Stimulated activated CD8-positive, alpha-beta memory T cell treated with anti-CD3 and anti-CD28 coated beads, Interleukin-4, amount 100 ng/mL, for 4 hours (primary cell): ENCODE measurements around the gene SLC17A5.
"Not testable (repeated sequence)": the region's sequence is repeated elsewhere in the genome, so short reads cannot be mapped to it uniquely, and the experiment has no call there.

ENCODE experiments used
- DNase-seq, 2 donors: peaks; one replicate each; pipeline ENCODE4 v3.0.0-alpha.2; 2020; ENCODE audit warnings: low read depth in 2 of 2, low spot score in 1 of 2

Gene SLC17A5, protein sequence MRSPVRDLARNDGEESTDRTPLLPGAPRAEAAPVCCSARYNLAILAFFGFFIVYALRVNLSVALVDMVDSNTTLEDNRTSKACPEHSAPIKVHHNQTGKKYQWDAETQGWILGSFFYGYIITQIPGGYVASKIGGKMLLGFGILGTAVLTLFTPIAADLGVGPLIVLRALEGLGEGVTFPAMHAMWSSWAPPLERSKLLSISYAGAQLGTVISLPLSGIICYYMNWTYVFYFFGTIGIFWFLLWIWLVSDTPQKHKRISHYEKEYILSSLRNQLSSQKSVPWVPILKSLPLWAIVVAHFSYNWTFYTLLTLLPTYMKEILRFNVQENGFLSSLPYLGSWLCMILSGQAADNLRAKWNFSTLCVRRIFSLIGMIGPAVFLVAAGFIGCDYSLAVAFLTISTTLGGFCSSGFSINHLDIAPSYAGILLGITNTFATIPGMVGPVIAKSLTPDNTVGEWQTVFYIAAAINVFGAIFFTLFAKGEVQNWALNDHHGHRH

DNA sequence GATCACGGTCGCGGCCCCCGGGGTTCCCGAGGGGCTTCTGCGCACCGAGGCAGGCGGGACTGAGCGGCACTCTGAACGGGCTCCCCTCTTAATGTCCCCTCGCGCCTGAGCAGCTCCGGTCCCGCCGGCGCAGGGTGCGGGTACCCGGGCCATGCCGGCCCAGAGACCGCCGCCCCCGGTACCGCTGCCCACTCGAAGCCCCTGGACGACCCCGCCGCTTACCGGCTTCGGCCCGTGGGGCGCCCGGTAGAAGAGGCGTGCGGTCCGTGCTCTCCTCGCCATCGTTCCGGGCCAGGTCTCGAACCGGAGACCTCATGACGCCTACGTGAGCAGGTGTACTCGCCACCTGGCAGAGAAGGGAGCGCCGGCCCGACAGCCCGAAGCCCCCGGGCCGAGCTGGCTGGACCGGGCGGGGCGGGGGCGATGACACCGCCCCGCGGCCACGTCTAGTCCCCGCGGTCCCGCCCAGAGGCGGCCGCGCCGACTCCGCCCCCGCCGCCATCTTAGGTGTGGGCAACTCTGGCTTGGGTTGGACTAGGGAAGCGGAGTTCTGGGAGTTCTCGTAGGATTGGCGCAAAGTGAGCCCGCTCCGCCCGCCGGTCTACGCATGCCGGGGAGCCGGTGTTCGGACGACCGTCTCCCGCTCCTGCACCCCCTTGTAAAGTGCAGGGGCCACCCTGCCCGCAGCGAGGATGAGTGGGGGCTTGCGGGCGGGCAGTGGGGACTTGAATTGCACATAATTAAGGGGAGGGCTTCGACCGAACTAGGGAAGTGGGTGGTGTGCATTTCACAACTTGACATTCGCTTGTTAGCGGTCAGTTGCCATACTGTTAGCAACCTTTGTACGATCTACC, at the start of gene SLC17A5:
Gene SLC17A5 (minus strand): TSS at position 422 of the 854 bp plus-strand sequence. CDS start 106 bp downstream, at position 316.
- DNase-seq: peak; percentile 70 to 78

DNA sequence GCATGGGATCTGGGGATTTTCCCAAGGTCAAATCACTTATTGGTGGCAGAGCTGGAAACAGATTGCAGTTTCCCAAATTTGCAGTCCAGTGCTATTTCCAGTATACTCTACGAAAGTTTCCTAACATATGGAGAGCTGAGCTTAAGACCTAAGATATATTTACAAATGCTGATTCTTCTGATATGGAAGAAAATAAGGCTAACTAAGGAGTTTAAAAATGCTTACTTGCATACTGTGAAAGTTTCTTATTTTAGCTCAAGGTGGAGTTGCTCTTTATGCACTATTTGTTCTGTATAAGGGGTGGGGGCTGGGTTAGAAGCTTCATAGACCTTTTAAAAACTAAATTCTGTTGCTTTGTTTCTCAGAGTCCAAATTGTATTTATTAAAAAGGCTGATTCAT, 49.7 kb upstream of the SLC17A5 start:
- DNase-seq: no peak

DNA sequence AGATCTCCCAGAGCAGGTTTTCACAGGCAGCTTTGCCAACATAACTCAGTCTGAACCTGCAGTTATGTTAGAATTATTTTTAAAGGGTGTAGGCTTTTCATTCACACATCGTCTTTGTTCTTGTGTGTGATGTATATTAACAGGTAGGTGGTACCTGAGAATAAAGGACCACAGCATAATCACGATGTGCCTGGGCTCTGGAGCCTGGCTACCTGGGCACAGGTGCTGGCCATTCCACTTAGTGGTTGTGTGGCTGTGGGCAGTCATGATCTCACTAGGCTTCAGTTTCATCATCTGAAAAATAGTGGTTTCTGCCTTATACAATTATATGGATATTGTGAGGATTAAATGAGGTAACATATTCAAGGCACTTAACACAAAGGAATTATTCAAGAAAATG, 48.7 kb upstream of the SLC17A5 start:
- no peak for DNase-seq

DNA sequence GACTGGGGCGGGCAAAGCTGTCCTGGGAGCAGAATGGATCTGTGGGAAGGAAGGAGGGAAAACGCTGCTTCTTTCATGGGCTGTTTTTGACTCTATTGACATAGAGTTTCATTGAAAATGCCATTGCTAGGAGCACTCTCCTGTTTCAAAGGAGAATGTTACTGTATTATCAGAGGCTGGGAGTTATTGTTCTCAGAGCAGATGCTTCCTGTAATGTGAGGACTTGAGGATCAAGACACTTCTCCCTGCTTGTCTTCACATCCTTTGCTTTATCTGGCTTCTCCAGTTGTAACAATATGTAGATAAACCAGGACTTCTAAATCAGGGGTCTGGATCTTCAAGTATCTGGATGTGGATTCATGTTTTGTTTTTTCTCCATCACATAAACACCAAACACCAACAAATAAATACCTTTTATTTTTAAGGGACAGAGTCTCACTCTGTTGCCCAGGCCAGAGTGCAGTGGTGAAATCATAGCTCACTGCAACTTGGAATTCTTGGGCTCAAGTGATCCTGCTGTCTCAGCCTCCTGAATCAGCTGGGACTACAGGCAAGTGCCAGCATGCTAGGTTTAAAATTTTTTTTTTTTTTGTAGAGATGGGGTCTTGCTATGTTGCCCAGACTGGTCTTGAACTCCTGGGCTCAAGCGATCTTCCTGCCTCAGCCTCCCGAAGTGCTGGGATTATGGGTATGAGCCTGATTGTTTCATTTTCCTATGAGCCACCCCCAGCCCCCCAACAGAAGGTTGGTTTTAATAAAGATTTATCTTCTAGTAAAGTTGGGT, 46.1 kb upstream of the SLC17A5 start:
- no peak for DNase-seq

DNA sequence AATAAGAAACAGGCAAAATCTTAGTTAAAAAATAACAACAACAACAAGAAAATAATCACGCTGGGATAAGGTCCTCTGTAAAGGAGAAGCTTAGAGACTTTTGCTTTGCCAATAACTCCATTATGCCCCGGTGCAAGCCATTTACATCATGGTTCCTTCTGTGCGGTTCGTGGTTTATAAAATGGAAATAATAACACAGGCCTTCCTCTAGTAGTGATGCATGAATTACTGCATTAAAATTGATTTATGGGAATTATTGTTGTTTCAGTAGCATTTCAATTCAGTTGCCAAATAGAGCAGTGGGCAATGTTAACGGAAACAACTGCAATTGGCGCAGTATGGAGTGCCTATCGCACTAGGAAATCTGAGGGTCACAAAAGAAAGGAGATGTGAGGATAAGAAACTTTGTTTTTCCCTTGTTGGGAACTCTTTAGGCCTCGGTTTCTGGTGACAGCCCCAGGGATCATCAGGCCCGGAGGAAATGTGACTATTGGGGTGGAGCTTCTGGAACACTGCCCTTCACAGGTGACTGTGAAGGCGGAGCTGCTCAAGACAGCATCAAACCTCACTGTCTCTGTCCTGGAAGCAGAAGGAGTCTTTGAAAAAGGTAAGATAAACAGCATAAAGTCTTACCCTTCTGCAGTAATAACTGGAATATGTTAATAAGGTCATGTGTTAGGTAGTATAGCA, 43.3 kb upstream of the SLC17A5 start:
- no peak for DNase-seq

DNA sequence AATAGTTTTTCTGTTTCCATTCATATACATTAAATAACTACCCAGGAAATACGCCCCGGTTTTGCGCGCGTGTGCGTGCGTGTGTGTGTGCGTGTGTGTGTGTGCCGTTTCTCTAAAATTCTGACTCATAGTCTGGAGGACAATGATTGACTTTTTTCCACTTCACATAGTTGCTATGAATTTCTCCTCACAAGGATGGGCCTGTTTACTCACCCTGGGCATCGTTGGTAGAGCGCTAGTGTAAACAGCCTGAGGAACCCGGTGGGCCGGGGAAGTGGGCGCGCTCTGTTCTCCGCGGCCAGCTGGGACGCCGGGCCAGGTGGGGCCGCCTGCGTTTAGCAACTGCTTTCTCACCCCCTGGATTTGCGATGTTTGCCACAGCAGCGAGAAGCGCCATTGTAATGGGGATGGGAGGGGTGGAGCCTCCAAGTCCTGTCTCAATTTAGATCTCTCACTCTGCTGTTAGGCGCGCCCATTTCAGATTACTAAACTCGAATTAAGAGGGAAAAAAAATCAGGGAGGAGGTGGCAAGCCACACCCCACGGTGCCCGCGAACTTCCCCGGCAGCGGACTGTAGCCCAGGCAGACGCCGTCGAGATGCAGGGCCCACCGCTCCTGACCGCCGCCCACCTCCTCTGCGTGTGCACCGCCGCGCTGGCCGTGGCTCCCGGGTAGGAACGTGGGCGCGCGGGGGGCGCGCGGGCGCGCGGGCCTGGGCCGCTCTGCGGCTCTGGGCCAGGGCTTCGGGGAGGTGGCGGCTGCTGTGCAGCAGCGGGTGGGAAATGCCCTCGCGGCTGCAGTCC, 42.0 kb upstream of the SLC17A5 start, which contains the start of gene CD109:
Gene CD109 (plus strand): TSS at position 585 of the 803 bp plus-strand sequence. CDS start 13 bp downstream, at position 598.
- peak; percentile 31 to 42 for DNase-seq

DNA sequence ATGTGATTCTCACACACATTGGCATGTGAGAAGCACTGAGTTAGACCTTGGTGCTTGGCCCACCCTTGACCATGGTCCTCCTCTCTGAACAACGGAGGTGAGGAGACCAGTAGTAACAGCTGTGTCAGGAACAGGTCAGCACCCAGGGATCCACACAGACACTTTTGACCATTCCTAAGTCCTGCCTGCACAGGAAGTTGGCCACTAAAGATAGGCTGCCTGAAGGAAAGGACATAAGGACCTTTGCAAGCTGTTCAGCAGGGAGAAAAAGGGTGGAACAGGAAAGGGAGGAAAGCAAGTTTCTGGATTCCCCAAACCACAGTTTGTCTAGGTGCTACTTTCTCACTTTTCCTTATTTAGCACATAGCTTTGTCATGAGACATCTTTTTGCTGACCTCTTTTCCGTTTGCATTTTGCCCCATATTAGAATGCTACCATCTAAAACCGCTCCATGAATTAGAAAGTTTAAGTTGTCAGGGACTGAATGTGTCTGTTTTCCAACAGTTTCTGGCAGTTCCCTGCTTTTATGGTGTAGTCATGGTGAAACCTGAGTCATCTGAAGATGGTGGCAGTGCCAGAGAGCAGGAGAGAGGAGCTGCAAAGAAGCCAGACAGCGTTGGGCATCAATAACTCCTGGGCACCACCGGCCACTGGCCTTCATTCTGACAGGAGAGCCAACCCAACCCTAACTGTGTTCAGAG, 41.1 kb upstream of the SLC17A5 start:
- DNase-seq: no peak

DNA sequence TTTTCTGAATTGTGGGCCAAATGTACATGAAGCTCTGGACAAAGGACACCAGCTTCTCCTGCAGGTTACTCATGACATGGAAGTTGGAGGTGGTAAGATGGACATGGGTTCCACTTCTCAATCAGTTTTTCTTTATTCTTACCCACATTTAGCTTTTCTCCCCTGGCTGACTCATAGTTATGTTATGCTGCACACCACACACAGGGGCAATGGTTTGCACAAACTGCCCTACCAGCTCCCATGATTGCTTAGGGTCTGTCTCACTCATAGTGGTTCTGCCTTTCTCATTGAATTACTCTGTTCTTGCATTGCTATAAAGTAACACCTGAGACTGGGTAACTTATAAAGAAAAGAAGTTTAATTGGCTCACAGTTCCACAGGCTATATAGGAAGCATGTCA, 37.7 kb upstream of the SLC17A5 start:
- DNase-seq: no peak

DNA sequence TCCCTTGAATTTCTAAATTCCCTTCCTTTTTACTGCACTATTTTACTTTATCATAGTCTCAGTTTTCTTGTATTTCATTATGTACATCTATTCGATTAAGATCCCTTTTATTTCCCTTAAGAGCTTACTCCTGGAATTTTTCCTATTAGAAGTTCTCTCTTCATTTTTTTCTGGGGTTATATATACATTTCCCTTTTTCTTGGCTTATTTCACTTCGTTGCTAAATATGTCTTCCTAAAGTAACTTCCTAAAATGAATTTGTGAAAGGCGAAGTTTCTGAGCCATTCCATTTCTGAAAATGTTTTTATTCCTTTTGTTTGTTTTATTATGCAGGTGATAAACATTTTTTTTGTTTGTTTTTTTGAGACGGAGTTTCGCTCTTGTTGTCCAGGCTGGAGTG, 36.3 kb upstream of the SLC17A5 start:
- DNase-seq: no peak

DNA sequence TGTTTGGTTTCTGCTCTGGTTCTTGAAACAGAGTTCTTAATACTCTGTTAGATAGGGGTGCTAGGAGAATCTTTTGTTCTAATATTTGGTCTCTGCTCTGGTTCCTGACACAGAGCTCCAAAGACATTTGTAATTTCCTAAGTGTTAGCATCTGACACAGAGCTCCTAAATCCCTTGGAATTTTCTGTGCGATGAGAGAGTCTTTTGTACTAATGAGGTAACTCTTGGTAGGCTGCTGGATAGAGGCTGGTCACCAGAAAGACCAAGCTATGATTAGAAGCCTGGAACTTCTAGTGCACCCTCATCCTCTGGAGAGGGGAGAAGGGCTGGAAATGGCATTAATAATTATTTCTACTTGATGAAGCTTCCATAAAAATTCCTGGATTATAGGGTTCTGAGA, 34.6 kb upstream of the SLC17A5 start:
- no peak for DNase-seq

DNA sequence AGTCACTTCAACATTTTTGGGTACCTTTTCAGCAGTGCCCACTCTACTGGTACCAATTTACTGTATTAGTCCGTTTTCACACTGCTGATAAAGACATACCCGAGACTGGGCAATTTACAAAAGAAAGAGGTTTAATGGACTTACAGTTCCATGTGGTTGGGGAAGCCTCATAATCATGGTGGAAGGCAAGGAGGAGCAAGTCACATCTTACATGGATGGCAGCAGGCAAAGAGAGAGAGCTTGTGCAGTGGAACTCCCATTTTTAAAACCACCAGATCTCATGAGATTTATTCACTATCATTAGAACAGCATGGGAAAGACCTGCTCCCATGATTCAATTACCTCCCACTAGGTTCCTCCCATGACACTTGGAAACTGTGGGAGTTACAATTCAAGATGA, 29.8 kb upstream of the SLC17A5 start:
- not testable (repeated sequence) for DNase-seq

DNA sequence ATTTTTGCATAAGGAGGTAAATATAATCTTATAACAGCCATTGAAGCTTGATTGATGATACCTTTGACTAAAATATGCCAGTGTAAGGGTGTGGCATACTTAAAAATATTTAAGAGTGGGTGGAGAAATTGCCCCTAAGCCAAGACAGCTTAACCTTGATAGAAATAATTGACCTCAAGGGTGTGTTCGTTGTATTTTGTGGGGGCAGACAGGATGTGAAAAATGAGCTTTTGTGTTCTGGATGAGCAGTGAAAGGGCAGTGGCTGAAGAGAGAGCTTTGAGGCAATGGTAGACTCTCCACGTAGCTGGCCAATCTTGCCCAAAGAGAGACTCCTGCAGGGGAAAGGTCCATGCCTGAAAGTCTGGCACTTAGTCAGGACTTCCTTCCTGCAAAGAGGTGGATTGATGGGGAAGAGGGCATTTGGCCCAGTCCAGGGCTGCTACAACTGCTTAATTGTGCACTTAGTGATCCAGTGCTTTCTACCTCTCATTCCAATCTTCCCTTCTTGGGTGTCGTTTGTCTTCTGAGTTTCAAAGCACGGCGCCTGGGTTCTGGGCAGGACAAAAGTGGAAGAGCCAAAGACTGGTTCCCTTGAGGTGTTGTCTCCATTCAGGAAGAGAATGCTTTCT, 26.6 kb upstream of the SLC17A5 start:
- DNase-seq: no peak

DNA sequence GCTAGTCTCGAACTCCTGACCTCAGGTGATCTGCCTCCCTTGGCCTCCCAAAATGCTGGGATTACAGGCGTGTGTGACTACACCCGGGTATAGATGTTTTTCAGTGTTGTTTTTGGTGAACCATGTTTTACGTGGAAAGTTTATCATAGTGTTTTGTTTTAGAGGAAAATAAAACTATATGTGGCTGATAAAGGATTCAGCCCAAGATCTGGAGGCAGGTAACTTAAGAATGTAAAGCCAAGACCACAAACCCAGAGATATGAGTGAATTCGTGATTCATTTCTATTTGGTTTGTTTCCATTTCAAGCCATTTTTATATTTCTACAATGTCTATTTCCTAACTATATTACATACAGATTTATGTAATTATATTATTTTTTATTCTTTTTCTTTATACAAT, 26.1 kb upstream of the SLC17A5 start:
- not testable (repeated sequence) for DNase-seq

DNA sequence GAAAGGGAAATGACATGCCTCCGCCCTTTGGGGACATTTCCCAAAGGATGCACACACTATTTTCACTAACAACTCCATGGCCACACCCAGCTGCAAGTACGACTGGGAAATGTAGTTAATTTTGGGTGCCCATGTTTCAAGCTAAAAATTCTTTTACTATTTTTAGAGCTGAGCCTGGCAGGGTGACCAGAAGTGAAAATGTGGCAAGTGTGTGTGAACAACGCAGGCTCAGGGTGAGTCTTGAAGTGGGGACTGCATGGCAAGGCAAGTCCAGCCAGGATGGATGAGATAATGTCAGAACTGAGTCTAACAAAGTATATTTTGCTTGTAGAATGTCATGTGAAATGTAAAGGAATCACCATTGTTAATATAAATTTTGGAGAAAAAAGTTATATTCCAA, 25.2 kb upstream of the SLC17A5 start:
- no peak for DNase-seq

DNA sequence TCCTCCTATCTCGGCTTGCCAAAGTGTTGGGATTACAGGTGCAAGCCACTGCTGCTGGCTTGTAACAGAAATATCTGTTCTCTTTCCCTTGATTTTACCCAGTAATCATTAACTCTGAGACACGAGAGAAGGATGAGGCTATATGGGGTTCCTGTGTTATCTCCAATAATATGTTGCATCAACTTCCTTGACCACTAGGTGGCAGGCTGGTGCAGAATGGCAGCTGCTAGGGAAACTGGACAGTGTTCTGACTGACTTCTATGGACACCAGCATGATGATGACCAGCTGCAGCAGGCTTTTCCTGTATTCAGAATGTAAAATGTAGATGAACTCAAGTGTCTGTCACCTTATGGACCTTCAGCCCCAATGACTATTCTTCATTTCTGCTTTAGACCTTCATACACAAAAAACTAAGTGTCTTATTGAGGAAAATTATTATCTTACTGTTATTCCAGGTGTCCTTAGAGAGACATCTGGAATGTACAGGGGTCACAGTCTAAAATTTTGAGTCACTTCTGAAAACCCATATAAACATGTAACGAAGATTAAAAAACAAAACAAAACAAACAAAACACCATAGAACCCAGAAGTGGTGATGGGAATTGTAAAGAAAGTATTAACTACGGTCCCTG, 21.8 kb upstream of the SLC17A5 start:
- peak; percentile 32 to 58 for DNase-seq

DNA sequence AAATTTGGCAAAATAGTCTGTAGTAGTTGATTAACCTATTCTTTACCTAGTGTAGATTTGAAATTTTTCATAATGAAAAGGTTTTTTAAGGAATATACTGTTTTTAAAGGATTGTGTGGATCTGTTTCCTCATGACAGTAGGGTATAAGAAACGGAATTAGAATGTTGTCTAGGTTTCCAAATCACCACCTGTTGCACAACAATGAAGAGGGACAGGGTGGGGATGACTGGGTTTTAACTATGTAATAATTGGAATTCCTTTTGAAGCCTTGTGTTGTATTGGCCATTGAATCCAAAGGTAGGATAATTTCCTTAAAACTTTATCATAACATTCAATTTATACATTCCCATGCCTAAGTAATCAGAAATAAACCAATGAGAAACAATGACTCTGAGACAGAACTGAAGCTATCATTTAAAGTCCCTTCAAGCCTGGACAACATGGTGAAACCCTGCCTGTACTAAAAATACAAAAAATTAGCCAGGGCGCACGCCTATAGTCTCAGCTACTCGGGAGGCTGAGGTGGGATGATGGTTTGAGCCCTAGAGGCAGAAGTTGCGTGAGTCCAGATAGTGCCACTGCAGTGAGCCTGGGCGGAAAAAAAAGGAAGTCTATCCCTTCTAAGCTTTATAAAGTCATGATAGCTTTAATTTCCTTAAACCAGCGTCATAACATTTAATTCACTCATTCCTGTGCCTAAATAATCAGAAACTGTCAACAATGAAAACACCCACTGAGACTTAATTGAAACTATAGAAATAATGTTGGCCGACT, 18.3 kb upstream of the SLC17A5 start:
- no peak for DNase-seq

DNA sequence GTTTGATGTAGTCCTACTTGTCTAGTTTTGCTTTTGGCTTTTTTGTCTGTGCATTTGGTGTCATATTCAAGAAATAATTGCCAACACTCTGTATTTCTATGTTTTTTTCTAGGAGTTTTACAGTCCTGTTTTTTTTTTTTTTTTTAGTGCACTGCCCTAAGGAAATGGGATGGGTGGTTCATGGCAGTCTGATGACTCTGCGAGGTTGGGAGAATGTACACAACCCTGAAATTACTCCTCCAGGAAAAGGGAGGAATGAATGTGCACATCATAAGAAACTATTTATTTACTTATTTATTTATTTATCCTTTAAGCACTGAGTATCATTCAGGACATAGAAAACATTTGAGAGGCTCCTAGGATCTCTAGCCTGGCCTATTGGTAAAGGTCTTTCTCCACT, 15.2 kb upstream of the SLC17A5 start:
- DNase-seq: no peak
